HL-60/S4 (cell line): ENCODE results near the gene RINL.

Experiments
- in situ Hi-C: fragments of 300-500 bp; cut with MboI; formaldehyde crosslinking; loops from 2 replicates; pipeline ENCODE4 v1.14.3; 2022; ENCODE audit warnings: low sequenced_read_pairs

The RINL gene

GRCh38 chr19:38850436-38850975 lies 27.6 kb downstream of the RINL start:
- in situ Hi-C loops = no loop called here

DNA sequence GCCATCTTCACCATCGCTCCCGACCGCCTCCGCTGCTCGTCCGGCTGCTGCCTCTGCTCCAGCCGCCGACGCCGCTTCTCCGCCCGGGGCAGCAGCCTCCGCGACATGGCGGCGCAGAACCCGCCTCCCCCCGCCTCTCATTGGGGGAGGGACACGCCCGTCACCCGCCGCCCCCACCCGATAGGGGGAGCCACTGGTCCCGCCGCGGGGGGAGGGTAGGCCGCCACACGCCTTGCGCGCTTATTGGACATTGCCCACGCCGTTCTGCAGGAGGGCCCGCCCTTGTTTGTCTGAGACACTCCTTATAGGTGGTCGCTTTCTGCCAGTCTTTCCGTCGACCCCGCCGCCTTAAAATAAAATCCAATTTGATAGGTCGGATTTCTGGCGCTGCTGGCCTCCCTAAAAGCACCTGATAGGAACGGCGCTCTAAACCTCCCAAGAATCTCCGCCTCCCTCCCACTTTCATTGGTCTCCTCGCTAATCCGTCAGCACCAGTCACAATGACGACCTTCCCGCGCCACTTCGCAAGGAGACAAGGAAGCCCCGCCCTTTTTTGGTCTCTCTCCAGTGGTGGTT lies 28.1 kb downstream of the RINL start, which contains the start of gene HNRNPL:
Gene HNRNPL, minus strand, starts transcription at position 127 of the 576 bp plus-strand sequence. Its CDS starts 20 bp downstream, at position 107.
- in situ Hi-C loops = no loop called here

DNA sequence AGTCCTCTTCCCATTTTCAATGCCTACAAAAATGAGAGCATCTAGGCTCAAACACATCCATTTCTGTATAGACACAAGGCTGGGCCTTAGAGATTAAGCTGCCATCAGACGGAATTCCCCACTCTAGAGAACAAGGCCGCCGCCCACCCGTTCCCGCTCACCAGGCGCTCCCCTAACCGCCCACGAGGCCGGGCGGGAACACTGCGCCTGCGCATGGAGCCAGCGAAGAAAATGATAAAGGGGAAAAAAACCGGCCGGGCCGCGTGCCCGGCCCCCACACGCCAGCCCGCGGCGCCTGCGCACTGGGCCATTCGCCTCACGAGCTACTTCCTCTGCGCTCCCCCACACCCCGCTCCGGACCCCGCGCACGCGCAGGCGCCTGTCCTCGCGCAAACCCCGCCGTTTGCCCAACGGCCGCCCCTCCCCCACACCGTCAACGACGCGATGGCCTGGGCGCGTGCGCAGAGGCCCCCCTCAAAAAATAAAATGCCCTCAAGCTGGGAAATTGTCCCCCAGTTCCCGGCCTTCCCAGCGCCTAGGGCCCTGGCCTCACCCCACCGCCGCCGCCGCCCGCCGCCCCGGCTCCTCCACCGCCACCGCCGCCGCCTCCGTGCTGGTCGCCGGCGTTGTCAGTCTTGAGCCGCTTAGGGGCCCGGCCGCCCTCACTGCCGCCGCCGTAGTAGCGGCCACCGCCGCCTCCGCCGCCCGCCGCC lies 28.8 kb downstream of the RINL start:
- in situ Hi-C loops = no loop called here

DNA sequence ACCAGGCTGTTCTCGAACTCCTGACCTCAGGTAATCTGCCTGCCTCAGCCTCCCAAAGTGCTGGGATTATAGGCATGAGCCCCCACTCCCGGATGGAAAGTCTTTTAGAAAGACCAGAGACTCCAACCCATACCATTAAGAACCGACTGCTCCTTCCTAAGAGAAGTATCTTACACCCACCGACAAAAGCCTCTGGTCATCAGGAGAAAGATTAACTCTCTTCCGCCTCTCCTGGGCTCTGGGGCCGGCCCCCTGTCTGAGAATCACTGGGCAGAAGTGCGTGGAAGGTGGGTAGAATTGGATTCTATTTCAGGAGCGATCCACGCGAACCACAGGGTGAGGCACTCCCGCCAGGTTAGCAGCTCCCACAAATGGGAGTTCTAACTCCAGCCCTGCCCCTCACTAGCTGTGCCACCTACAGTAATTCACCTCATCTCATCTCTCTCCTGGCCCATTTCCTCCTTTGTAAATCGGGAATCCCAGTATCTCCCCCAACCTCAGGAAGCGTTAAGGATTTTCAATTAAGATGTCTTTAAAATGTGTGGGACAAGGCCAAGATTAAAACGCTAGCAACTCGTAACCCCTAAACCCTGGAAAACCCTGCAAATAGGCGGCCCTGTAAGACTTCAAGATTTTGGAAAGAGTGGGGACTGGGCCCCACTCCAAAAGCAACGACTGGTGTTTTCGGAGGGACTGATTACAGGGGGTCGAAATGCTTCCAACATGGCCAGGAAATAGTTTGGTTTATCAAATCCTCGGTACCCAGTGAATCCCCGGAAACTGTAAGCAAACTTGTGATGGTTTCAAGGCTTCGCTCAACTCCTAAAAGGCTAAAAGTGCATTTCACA lies 29.6 kb downstream of the RINL start:
- in situ Hi-C loops = no loop called here

GRCh38 chr19:38846097-38846496 lies 32.0 kb downstream of the RINL start:
- in situ Hi-C loops = no loop called here

DNA sequence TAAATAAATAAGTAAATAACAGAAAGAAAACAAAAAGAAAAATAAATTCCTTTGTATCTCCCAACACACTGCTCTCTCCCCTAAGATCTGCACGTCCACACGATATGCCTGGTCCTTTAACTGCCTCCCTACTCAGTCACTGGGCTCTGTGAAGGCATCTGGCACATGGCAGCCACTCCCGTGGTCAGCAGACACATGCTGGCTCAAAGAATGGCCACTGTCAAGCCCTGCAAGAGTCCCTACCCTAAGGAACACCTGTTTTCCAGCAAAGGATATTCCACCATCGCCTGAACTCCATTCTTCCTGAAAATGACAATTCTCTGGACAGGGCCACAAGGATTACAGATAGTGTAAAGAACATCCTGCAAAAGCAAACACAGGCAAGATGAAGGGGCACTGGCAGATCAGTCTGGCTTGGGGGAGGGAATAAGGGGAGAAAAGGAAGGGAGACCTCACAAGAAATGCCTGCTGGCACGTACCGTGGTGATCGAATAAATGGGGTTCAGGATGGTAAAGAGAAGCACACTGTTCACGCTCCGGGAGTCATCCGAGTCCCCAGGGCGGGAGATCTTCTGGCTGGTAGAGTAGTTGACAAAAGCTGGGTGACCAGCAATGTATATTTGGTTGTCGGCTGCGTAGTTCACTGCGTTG lies 32.6 kb downstream of the RINL start:
- in situ Hi-C loops = no loop called here

GRCh38 chr19:38844093-38844686 lies 33.9 kb downstream of the RINL start:
- in situ Hi-C loops = no loop called here

DNA sequence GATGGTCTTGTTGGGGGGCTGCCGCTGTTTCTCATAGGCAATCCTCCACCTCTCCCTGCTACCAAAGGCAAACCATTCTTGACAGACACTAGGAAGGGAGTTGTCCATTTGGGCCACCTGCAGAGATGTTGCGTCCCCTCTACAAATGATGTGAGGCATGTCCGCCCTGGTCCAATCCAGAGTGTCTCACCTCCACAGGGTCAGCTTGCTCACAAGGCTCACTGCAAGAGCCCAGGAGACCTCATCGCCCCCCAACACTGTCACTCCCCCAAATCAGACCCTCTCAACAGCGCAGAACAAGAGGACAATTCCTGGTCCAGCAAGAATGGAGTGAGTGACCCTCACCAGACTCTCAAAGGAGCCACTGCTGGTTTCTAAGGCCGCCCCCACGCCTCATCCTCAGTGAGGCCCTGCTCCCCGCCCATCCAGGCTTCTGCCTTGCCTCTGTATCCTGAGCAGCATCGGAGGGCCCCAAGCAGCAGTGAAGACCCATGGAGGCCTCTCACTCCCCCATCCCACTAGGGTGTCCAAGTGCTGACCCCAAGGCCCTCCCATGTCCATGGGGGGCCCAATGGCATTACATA lies 34.8 kb downstream of the RINL start:
- in situ Hi-C loops = no loop called here

DNA sequence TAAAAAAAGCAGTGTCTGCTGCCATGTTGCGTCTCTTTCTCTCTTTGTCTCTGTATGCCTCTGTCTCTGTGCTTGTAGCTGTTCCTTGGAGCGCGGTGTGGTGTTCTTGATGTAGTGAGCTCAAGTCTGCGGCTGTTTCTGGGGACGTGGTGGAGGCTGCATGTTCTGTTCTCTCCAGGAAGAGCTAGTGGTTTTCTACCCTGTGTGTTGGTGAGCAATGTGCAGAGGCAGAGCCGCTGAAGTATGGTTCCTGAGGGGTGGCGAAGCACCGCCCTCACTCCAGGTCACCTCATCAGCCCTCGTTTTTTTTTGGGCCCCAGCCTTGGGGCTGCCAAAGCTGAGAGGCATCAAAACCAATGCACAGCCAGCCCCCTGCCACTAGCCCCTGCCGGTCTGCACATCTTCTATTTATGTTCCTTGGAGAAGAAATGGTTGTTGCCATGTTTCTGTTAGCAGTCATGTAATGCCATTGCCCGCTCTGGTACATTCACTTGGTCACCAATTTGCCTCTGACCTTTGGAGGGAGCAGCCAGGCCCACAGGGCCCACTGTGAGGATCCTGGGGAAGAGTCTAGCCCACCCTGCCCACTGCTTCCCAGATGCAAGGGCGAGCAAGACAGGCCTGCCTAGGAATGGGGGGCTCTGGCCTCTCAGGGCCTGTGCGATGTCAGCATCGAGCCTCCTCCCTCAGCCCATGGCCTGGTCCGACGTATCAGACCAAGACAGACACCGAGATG lies 35.5 kb downstream of the RINL start:
- in situ Hi-C loops = no loop called here

GRCh38 chr19:38841787-38842438 lies 36.2 kb downstream of the RINL start:
- in situ Hi-C loops = no loop called here

DNA sequence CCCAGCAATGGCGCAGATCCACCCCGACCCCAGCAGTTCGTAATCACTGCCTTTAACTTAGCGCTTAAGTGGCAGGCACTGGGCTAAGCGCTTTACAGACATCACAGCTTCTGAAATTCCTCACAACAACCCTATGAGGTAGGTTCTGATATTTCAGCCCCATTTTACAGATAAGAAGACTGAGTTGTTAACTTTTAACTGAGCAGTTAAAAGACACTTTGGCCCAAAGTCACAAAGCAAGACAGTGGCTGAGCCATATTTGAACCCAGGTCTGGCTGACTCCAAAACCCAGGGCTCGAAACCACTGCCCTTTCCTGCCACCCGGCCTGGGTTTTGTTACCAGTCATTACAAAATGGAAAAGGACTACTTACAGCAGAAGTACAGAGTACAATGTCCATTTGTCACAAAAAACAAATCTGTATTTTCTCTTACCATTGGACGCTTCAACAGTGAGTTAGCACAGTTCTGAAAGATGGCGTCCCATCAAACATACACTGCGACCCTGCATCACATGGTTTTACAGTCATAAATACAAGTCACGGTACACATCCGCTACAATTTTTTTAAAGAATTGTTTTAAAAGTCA lies 36.8 kb downstream of the RINL start:
- in situ Hi-C loops = no loop called here

DNA sequence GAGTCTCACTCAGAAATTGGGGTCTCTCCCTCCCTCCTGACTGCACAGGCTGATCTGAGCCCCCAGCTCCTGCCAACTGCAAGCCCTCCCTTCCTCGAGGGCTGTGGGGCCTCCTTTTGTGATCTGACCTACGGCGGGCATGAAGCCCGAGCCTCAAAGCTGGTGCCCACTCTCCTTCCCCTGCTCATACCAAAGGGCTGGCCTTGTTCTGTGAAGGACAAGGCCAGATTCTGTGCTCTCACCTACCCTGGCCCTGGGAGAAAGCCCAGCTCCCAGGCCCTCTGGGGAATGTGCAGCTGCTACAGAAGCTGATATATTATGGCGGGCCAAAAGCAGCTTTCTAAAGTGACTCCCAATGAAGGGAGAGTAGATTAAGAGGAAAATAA lies 37.5 kb downstream of the RINL start:
- in situ Hi-C loops = no loop called here

DNA sequence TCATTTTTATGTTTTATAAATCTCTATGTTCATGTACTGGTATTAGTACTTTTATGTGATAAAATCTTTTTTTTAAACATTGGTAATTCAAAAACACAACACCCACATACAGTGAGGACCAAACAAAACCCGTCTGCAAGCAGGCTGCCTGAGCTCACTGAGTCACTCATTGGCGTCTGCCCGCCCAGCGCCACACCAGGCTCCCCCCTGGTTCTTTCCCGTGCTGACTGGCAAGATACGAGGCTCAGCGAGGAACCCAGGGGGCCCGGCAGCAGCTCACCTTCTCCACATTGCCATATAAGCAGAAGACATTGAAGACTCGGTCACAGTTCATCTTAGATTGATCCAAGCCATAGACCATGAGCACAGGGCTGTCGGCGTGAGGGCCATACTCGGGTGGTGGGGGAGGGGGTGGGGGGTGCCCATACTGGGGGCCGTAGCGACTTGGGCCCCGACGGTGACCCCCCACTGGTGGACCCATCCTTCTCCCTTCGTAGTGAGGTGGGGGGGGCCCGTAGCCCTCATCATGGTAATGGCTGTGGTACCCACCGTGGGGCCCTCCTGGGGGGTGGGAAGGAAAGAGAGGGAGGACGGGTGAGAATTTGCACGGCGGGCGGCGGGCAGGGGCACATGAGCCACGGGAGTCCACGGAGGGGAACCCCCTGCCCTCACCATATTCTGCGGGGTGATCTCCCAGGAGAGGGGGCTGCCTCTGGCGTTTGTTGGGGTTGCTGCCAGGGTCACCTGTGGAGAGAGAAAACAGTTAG lies 38.1 kb downstream of the RINL start:
- in situ Hi-C loops = no loop called here

- in situ Hi-C loops = no loop called here
Observed at GRCh38 chr19:38838986-38839761, 38.9 kb downstream of the RINL start.

DNA sequence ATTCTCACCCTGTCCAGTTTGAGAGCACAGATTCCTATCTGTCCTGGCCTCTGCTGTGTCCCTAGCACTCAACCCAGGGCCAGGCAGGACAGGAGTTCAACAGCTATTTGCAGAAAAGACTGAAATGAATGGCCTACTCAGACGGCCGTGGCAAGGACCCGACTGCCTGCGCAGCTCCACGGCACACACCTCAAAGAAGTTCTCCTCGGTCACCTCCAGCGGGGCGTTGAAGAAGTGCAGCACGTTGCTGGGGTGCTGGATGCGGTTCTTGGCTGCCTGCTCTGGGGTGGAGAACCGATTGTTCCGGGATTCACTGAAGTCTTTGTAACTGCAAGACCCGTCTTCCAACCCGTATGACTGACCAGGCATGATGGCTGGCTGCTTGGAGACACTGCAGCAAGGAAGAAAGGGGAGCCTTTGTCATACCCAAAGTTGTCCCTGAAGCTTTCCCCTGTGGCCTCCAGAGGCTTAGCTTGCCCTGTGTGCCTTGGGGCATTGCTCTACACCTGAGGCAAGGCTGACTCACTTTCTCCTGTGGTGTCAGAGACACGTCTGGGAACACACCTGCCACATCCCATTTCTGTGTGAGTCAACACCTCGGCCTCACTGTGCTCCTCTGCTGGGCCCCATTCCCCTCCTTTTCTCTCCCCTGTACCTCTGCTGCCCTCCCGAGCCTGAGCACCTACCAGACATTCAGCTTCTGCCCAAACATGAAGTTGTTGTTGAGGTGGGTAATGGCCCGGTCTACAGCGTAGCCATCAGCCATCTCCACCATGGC lies 39.7 kb downstream of the RINL start:
- in situ Hi-C loops = no loop called here

- in situ Hi-C loops = no loop called here
Observed at GRCh38 chr19:38837656-38838121, 40.4 kb downstream of the RINL start.
